OCI-LY7 (cell line): ENCODE results near the gene CRYGC. TPM values are rescaled to one million over a fixed set of nuclear protein-coding genes. Genes with fewer than 3 reads are reported as not detected.
A peak's percentile ranks its signal among the peaks of the same experiment; 100 is the strongest.

Experiments used
- BruUV-seq: library from RNA; stranded (reverse); fragments of 400-500 nt; replicated peaks from 2 replicates; lab custom pipeline; 2021; lab: Mats Ljungman, UMichigan
- CTCF ChIA-PET: fragments of 300-600 bp; sonication (Branson Sonifier 250); formaldehyde crosslinking; loops from one replicate; lab custom pipeline; 2022; ENCODE audit warnings: antibody characterized with exemption; ENCODE audit not compliant: unreplicated experiment; lab: Charles Lee
- POLR2A ChIA-PET: fragments of 300-600 bp; sonication (Branson Sonifier 250); formaldehyde crosslinking; loops from one replicate; lab custom pipeline; 2022; ENCODE audit warnings: antibody characterized with exemption; lab: Charles Lee
- DNase-seq: peaks from one replicate; pipeline ENCODE4 v3.0.0-alpha.2; 2015; ENCODE audit warnings: low spot score
- H2AFZ ChIP-seq: fragments of 200-600 bp; sonication (generic), shearing (Covaris generic); 2 replicates; pipeline ENCODE4 v1.6.1; 2014; ENCODE audit warnings: mild to moderate bottlenecking, antibody characterized with exemption, low read length, moderate library complexity
- H3K27ac ChIP-seq: fragments of 200-600 bp; sonication (generic); 2 replicates; pipeline ENCODE4 v1.5.1; 2014; ENCODE audit warnings: mixed run types, low read depth, mild to moderate bottlenecking, moderate library complexity, low read length, inconsistent platforms; ENCODE audit not compliant: poor library complexity, severe bottlenecking
- H3K36me3 ChIP-seq: fragments of 200-600 bp; sonication (generic); 2 replicates; pipeline ENCODE4 v1.6.1; 2014; ENCODE audit warnings: mild to moderate bottlenecking, antibody characterized with exemption, low read length, moderate library complexity, mixed read lengths; ENCODE audit not compliant: insufficient read depth
- H3K4me1 ChIP-seq: fragments of 200-600 bp; sonication (generic); 2 replicates; pipeline ENCODE4 v1.5.1; 2014; ENCODE audit warnings: mild to moderate bottlenecking, low read length; ENCODE audit not compliant: insufficient read depth, poor library complexity, severe bottlenecking
- H3K4me2 ChIP-seq: fragments of 200-600 bp; sonication (generic); 2 replicates; pipeline ENCODE4 v1.6.1; 2014; ENCODE audit warnings: mild to moderate bottlenecking, low read length
- H3K4me3 ChIP-seq: fragments of 200-600 bp; sonication (generic); 2 replicates; pipeline ENCODE4 v1.5.1; 2014; ENCODE audit warnings: mild to moderate bottlenecking, low read depth, low read length; ENCODE audit not compliant: poor library complexity, severe bottlenecking
- H3K79me2 ChIP-seq: fragments of 200-600 bp; sonication (generic); 2 replicates; pipeline ENCODE4 v1.6.1; 2016; ENCODE audit warnings: low read depth, mild to moderate bottlenecking, low read length, moderate library complexity, mixed read lengths; ENCODE audit not compliant: insufficient read depth
- H3K9me2 ChIP-seq: fragments of 200-600 bp; sonication (generic); 2 replicates; pipeline ENCODE4 v1.6.1; 2016; ENCODE audit warnings: mild to moderate bottlenecking, low read length, mixed read lengths; ENCODE audit not compliant: insufficient read depth
- H3K9me3 ChIP-seq: fragments of 200-600 bp; sonication (generic); 2 replicates; pipeline ENCODE4 v1.6.1; 2014; ENCODE audit warnings: mild to moderate bottlenecking, mixed run types, low read length, mixed read lengths
- H4K20me1 ChIP-seq: fragments of 200-600 bp; sonication (generic); 2 replicates; pipeline ENCODE4 v1.6.1; 2014; ENCODE audit warnings: mild to moderate bottlenecking, antibody characterized with exemption, low read length, moderate library complexity, mixed read lengths; ENCODE audit not compliant: insufficient read depth
- EZH2phosphoT487 ChIP-seq: fragments of 200-600 bp; sonication (generic); IDR thresholded peaks from 2 replicates; pipeline ENCODE4 v1.6.1; 2018; ENCODE audit warnings: low read depth, borderline replicate concordance, mild to moderate bottlenecking, mixed run types, antibody characterized with exemption, low read length, moderate library complexity, mixed read lengths
- intact Hi-C: fragments of 100-400 bp; cut with micrococcal nuclease; formaldehyde crosslinking; loops from one replicate; pipeline ENCODE4 v1.10.0; 2022; ENCODE audit not compliant: unreplicated experiment
- total RNA-seq, 2 experiments: library from RNA; depleted of rRNA in 1 of 2; stranded (reverse); fragments of >200 nt in 1 of 2; shearing (Covaris generic) in 1 of 2; gene quantifications; 2 replicates each; pipeline ENCODE4 v1.2.3, GENCODE V29; 2014 to 2022
- TF ChIP-seq, protein P1 (sequence below): fragments of 200-600 bp; sonication (generic); conservative IDR thresholded peaks from 2 replicates; pipeline ENCODE4 v1.5.1; 2014; ENCODE audit warnings: mild to moderate bottlenecking, antibody characterized with exemption, low read length, moderate library complexity, mixed read lengths

The CRYGC gene
- total RNA-seq, 2 experiments from 2014 or later: not detected

GRCh38 chr2:208103616-208104015, 26.0 kb downstream of the CRYGC start:
- H3K9me2 ChIP-seq: no peaks in the 10 kb centered on the region
- BruUV-seq: no TSS peak
- CTCF ChIA-PET: no interaction called here
- no peak overlapping the region for H2AFZ ChIP-seq
- H3K4me1 ChIP-seq: no peaks in the 10 kb centered on the region
- H3K36me3 ChIP-seq: no peaks in the 10 kb centered on the region
- TF ChIP-seq, protein P1, sequence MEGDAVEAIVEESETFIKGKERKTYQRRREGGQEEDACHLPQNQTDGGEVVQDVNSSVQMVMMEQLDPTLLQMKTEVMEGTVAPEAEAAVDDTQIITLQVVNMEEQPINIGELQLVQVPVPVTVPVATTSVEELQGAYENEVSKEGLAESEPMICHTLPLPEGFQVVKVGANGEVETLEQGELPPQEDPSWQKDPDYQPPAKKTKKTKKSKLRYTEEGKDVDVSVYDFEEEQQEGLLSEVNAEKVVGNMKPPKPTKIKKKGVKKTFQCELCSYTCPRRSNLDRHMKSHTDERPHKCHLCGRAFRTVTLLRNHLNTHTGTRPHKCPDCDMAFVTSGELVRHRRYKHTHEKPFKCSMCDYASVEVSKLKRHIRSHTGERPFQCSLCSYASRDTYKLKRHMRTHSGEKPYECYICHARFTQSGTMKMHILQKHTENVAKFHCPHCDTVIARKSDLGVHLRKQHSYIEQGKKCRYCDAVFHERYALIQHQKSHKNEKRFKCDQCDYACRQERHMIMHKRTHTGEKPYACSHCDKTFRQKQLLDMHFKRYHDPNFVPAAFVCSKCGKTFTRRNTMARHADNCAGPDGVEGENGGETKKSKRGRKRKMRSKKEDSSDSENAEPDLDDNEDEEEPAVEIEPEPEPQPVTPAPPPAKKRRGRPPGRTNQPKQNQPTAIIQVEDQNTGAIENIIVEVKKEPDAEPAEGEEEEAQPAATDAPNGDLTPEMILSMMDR: no peak
- no peak for TF ChIP-seq EZH2phosphoT487
- no peaks in the 10 kb centered on the region for H3K9me3 ChIP-seq
- POLR2A ChIA-PET: no interaction called here
- no peak overlapping the region for H3K27ac ChIP-seq
- intact Hi-C loops: no loop called here
- H3K4me2 ChIP-seq: no peak overlapping the region
- no peaks in the 10 kb centered on the region for H3K79me2 ChIP-seq
- no peak overlapping the region for H3K4me3 ChIP-seq
- DNase-seq: no peak
- no peaks in the 10 kb centered on the region for H4K20me1 ChIP-seq

DNA sequence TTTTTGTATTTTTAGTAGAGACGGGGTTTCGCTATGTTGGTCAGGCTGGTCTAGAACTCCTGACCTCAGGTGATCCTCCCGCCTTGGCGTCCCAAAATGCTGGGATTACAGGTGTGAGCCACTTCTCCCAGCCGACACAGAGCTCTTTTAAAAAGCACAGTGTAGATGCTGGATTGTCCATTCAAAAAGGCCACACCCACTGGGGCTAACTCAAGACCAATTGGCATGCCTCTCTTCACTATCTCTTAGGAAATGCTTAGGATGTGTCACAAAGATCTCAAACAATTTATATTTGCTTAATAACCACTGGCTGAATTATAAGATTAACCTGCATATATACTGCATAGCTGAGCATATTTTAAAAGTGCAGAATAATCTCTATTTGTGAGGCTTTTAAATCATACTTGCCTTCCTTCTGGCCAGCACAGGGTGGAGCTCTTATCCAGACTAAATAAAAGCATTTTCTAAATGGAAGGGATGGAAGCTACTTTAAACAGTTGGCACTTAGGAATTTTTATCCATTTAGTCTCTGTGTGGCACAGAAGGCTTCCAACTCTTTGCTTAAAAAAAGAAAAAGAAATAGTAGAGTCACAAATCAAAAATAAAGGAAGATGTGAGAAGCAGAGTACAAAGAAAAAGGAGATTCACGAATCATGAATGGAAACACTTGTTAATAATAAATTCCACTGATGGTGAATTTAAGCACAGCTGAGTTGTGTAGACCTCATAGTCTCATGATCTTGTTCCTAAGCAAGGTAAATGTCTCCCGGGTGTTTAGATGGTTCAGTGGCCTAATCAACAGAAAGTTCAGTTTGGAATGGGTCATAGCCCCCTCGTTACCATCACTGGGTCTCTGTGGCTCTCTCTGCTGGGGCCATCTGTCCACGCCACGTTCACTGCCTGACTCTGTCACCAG, 27.7 kb downstream of the CRYGC start:
- no peak overlapping the region for H2AFZ ChIP-seq
- no peaks in the 10 kb centered on the region for H3K9me2 ChIP-seq
- H3K4me2 ChIP-seq: no peak overlapping the region
- no peaks in the 10 kb centered on the region for H4K20me1 ChIP-seq
- no peaks in the 10 kb centered on the region for H3K79me2 ChIP-seq
- POLR2A ChIA-PET: interaction anchor here (0.6 to 1.0 kb wide), 2 partner anchors 23 to 363 kb away, joined by 3 read pairs; no protein-coding TSS in a partner anchor
- no peak for TF ChIP-seq EZH2phosphoT487
- TF ChIP-seq, protein P1: peak; percentile 45; the same call in 1 of the 2 replicates
- no peaks in the 10 kb centered on the region for H3K9me3 ChIP-seq
- no peak for DNase-seq
- no peaks in the 10 kb centered on the region for H3K4me1 ChIP-seq
- H3K27ac ChIP-seq: no peak overlapping the region
- H3K36me3 ChIP-seq: no peaks in the 10 kb centered on the region
- H3K4me3 ChIP-seq: no peak overlapping the region
- BruUV-seq: no TSS peak
- CTCF ChIA-PET: no interaction called here
- intact Hi-C loops: no loop called here
